Ishikawa (cell line): Measurements from ENCODE around the gene F3.

Experiments
- EP300 ChIP-seq: IDR thresholded peaks from 2 replicates; pipeline ENCODE4 v1.6.1; 2012; ENCODE audit warnings: borderline replicate concordance
- FOXM1 ChIP-seq: IDR thresholded peaks from 2 replicates; pipeline ENCODE4 v1.6.1; 2012; ENCODE audit warnings: low read depth, borderline replicate concordance
- NFIC ChIP-seq: IDR thresholded peaks from 2 replicates; pipeline ENCODE4 v1.6.1; 2012
- RAD21 ChIP-seq: IDR thresholded peaks from 2 replicates; pipeline ENCODE4 v1.6.1; 2012; ENCODE audit warnings: low read depth
- TEAD4 ChIP-seq: IDR thresholded peaks from 2 replicates; pipeline ENCODE4 v1.6.1; 2012
- YY1 ChIP-seq: IDR thresholded peaks from 2 replicates; pipeline ENCODE4 v1.6.1; 2012; ENCODE audit warnings: low read depth
- ZBTB7A ChIP-seq: IDR thresholded peaks from 2 replicates; pipeline ENCODE4 v1.6.1; 2012; ENCODE audit warnings: low read depth
- TF ChIP-seq, protein P1 (sequence below): IDR thresholded peaks from 2 replicates; pipeline ENCODE4 v1.6.1; 2012; ENCODE audit warnings: low read depth, mild to moderate bottlenecking
- TF ChIP-seq, protein P2 (sequence below): IDR thresholded peaks from 2 replicates; pipeline ENCODE4 v1.6.1; 2012

DNA sequence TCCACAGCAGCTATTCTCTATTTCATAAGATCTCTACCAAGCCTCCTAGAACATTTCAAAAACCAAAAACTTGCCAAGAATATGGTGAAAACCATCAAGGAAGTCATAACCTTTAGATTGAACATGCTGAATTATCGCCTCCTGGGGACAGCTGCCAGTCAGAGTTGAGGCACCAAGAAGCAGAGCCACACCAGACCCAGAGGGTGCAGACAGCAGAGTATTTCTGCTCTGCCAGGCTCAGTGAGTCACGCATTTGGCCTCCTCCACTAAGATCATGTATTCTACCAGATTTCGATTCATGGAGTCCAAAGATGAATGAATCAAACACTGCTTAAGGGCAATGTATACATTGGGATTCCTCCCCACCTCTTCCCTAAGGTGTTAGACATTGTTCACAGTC lies 2.1 kb downstream of the F3 start:
- TF ChIP-seq, protein P1, sequence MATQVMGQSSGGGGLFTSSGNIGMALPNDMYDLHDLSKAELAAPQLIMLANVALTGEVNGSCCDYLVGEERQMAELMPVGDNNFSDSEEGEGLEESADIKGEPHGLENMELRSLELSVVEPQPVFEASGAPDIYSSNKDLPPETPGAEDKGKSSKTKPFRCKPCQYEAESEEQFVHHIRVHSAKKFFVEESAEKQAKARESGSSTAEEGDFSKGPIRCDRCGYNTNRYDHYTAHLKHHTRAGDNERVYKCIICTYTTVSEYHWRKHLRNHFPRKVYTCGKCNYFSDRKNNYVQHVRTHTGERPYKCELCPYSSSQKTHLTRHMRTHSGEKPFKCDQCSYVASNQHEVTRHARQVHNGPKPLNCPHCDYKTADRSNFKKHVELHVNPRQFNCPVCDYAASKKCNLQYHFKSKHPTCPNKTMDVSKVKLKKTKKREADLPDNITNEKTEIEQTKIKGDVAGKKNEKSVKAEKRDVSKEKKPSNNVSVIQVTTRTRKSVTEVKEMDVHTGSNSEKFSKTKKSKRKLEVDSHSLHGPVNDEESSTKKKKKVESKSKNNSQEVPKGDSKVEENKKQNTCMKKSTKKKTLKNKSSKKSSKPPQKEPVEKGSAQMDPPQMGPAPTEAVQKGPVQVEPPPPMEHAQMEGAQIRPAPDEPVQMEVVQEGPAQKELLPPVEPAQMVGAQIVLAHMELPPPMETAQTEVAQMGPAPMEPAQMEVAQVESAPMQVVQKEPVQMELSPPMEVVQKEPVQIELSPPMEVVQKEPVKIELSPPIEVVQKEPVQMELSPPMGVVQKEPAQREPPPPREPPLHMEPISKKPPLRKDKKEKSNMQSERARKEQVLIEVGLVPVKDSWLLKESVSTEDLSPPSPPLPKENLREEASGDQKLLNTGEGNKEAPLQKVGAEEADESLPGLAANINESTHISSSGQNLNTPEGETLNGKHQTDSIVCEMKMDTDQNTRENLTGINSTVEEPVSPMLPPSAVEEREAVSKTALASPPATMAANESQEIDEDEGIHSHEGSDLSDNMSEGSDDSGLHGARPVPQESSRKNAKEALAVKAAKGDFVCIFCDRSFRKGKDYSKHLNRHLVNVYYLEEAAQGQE = no peak
- TF ChIP-seq NFIC (no peak), YY1 (no peak), FOXM1 (no peak), EP300 (no peak), RAD21 (no peak), ZBTB7A (no peak), TEAD4 (no peak)
- TF ChIP-seq, protein P2, sequence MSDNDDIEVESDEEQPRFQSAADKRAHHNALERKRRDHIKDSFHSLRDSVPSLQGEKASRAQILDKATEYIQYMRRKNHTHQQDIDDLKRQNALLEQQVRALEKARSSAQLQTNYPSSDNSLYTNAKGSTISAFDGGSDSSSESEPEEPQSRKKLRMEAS = no peak
